ENCODE data around the gene PCDHB16. TPM values are rescaled to one million over a fixed set of nuclear protein-coding genes. Genes with fewer than 3 reads are reported as not detected.
"Not testable (repeated sequence)": the region's sequence is repeated elsewhere in the genome, so short reads cannot be mapped to it uniquely, and the experiment has no call there.

The PCDHB16 gene
- total and polyA plus RNA-seq, 2 experiments from 2014 or later = 2.7 to 6.3 TPM

DNA sequence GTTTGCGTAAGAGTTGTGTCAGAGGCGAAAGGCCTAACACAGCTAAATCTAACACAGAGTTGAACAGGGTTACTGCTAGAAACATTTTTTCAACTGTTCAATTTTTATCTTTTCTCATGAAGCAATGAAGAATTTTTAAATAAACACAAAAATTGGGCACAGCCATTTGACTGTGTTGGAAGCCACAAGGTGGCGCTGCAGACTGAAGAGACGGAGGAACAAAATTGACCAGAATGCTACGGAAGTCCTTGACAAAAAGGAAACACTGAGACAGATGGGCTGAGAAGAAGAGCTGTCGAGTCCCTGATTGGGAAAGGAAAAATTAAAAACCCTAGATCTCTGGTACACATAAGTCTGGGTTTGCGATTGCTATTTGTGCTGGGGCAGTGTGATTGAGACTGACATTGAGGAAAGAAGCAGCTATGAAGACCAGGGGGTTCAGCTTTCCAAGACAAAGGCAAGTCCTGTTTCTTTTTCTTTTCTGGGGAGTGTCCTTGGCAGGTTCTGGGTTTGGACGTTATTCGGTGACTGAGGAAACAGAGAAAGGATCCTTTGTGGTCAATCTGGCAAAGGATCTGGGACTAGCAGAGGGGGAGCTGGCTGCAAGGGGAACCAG lies 4.8 kb downstream of the PCDHB16 start, which contains the start of gene PCDHB9:
Gene PCDHB9, plus strand, starts transcription at position 265 of the 616 bp plus-strand sequence. Its CDS starts 158 bp downstream, at position 423.
- Histone ChIP-seq H3K4me3 (peak within 1 kb of the TSS; percentile 8), H3K9me3 (ENCODE audit: low read depth) (no peaks in the 10 kb centered on the region)
- DNase-seq (ENCODE audit: low read depth in 1 of 2, low spot score in 1 of 2) = peak; percentile 9 to 29

DNA sequence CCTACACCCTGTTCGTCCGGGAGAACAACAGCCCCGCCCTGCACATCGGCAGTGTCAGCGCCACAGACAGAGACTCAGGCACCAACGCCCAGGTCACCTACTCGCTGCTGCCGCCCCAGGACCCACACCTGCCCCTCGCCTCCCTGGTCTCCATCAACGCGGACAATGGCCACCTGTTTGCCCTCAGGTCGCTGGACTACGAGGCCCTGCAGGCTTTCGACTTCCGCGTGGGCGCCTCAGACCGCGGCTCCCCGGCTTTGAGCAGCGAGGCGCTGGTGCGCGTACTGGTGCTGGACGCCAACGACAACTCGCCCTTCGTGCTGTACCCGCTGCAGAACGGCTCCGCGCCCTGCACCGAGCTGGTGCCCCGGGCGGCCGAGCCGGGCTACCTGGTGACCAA lies 6.5 kb downstream of the PCDHB16 start:
- H3K27me3 ChIP-seq; H3K27ac ChIP-seq; H3K36me3 ChIP-seq; H3K4me3 ChIP-seq; DNase-seq (ENCODE audit: low read depth in 1 of 2, low spot score in 1 of 2); H3K9me3 ChIP-seq (ENCODE audit: low read depth); H3K4me1 ChIP-seq (ENCODE audit: low read depth): not testable (repeated sequence)

More for the DNA sequence above, 4.8 kb downstream of the PCDHB16 start, which contains the start of gene PCDHB9:
- H3K36me3 ChIP-seq = no peaks in the 10 kb centered on the region
- no peaks in the 10 kb centered on the region for H3K4me1 ChIP-seq (ENCODE audit: low read depth)
- TF ChIP-seq, protein P1, sequence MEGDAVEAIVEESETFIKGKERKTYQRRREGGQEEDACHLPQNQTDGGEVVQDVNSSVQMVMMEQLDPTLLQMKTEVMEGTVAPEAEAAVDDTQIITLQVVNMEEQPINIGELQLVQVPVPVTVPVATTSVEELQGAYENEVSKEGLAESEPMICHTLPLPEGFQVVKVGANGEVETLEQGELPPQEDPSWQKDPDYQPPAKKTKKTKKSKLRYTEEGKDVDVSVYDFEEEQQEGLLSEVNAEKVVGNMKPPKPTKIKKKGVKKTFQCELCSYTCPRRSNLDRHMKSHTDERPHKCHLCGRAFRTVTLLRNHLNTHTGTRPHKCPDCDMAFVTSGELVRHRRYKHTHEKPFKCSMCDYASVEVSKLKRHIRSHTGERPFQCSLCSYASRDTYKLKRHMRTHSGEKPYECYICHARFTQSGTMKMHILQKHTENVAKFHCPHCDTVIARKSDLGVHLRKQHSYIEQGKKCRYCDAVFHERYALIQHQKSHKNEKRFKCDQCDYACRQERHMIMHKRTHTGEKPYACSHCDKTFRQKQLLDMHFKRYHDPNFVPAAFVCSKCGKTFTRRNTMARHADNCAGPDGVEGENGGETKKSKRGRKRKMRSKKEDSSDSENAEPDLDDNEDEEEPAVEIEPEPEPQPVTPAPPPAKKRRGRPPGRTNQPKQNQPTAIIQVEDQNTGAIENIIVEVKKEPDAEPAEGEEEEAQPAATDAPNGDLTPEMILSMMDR (IDR thresholded peaks at IDR 0.05; ENCODE audit: low read depth, low read length) = peak; percentile 21
- no peak within 1 kb of the TSS for H3K27ac ChIP-seq
- no peaks in the 10 kb centered on the region for H3K27me3 ChIP-seq

DNA sequence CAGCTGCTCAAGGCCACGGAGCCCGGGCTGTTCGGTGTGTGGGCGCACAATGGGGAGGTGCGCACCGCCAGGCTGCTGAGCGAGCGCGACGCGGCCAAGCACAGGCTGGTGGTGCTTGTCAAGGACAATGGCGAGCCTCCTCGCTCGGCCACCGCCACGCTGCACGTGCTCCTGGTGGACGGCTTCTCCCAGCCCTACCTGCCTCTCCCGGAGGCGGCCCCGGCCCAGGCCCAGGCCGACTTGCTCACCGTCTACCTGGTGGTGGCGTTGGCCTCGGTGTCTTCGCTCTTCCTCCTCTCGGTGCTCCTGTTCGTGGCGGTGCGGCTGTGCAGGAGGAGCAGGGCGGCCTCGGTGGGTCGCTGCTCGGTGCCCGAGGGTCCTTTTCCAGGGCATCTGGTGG lies 6.9 kb downstream of the PCDHB16 start:
- not testable (repeated sequence) for DNase-seq (ENCODE audit: low read depth in 1 of 2, low spot score in 1 of 2); H3K36me3 ChIP-seq; H3K4me3 ChIP-seq; H3K4me1 ChIP-seq (ENCODE audit: low read depth); H3K27ac ChIP-seq; H3K27me3 ChIP-seq; H3K9me3 ChIP-seq (ENCODE audit: low read depth)

DNA sequence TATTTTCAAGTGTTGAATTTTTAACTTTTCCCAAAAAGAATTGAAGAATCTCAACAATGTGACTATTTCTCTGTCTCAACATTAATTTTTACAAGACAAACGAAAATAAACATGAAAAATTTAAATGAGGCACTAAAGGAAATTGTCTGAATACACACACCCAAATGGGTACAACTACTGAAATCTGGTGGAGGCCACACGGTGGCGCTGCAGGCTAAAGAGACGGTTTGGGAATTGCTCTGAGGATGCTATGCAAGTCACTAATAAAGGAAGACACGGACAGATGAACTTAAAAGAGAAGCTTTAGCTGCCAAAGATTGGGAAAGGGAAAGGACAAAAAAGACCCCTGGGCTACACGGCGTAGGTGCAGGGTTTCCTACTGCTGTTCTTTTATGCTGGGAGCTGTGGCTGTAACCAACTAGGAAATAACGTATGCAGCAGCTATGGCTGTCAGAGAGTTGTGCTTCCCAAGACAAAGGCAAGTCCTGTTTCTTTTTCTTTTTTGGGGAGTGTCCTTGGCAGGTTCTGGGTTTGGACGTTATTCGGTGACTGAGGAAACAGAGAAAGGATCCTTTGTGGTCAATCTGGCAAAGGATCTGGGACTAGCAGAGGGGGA lies 10.0 kb downstream of the PCDHB16 start, which contains the start of gene PCDHB10:
Gene PCDHB10, plus strand, starts transcription at position 244 of the 616 bp plus-strand sequence. Its CDS starts 200 bp downstream, at position 444.
- peak; percentile 12 to 51 for DNase-seq (ENCODE audit: low read depth in 1 of 2, low spot score in 1 of 2)
- Histone ChIP-seq H3K9me3 (ENCODE audit: low read depth) (no peaks in the 10 kb centered on the region), H3K27ac (no peak within 1 kb of the TSS), H3K36me3 (no peaks in the 10 kb centered on the region), H3K4me1 (ENCODE audit: low read depth) (no peaks in the 10 kb centered on the region), H3K27me3 (no peaks in the 10 kb centered on the region), H3K4me3 (peak within 1 kb of the TSS; percentile 30)
- TF ChIP-seq, protein P1 (IDR thresholded peaks at IDR 0.05; ENCODE audit: low read depth, low read length) = peak; percentile 19

DNA sequence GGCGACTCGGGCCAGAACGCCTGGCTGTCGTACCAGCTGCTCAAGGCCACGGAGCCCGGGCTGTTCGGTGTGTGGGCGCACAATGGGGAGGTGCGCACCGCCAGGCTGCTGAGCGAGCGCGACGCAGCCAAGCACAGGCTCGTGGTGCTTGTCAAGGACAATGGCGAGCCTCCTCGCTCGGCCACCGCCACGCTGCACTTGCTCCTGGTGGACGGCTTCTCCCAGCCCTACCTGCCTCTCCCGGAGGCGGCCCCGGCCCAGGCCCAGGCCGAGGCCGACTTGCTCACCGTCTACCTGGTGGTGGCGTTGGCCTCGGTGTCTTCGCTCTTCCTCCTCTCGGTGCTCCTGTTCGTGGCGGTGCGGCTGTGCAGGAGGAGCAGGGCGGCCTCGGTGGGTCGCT lies 12.1 kb downstream of the PCDHB16 start:
- not testable (repeated sequence) for H3K4me1 ChIP-seq (ENCODE audit: low read depth); H3K9me3 ChIP-seq (ENCODE audit: low read depth); H3K4me3 ChIP-seq; DNase-seq (ENCODE audit: low read depth in 1 of 2, low spot score in 1 of 2); H3K27me3 ChIP-seq; H3K36me3 ChIP-seq; H3K27ac ChIP-seq

DNA sequence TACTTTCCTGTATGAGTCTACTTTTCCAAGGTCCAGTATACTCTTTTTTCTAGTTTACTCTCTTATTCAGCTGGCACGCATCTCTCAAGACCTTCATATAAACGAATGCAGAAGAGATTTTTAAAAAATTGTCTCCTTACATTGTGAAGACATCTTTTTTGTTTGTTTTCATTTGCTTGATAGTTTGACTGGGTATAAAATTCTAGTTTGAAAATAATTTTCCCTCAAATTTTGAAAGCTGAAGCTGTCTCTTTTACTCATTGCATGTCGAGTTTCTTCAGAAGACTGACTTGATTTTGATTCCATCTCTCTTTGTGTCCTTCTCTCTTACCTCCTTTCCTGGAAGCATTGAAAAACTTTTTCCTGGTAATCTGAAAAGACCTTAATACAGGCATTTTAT lies 14.2 kb downstream of the PCDHB16 start:
- TF ChIP-seq, protein P1 (IDR thresholded peaks at IDR 0.05; ENCODE audit: low read depth, low read length) = no peak
- no peak for DNase-seq (ENCODE audit: low read depth in 1 of 2, low spot score in 1 of 2)
- Histone ChIP-seq H3K27ac (no peak overlapping the region), H3K27me3 (peaks cover 10% of the 10 kb centered on the region), H3K4me3 (no peak overlapping the region), H3K4me1 (ENCODE audit: low read depth) (no peaks in the 10 kb centered on the region), H3K36me3 (no peaks in the 10 kb centered on the region), H3K9me3 (ENCODE audit: low read depth) (no peaks in the 10 kb centered on the region)
